ENCODE results near the gene SCAMP4. TPM values are rescaled to one million over a fixed set of nuclear protein-coding genes. Genes with fewer than 3 reads are reported as not detected.
A peak's percentile ranks its signal among the peaks of the same experiment; 100 is the strongest.

The SCAMP4 gene
- total RNA-seq, 1 experiment from 2014 or later = 69.8 TPM

GRCh38 chr19:1862424-1863327 lies 42.5 kb upstream of the SCAMP4 start:
- Histone ChIP-seq H3K27ac (no peak overlapping the region), H3K4me1 (replicated peaks; ENCODE audit: insufficient read depth) (peaks cover 10% of the 10 kb centered on the region; the same call in 1 of the 2 replicates), H3K27me3 (ENCODE audit: insufficient read depth, low read depth) (no peaks in the 10 kb centered on the region), H3K4me3 (peak overlapping the region; percentile 81), H3K4me2 (peak overlapping the region; percentile 93), H3K9me3 (ENCODE audit: insufficient read depth, low read depth) (no peaks in the 10 kb centered on the region), H4K20me1 (ENCODE audit: insufficient read depth) (peaks cover 36% of the 10 kb centered on the region), H3F3A (ENCODE audit: insufficient read depth, low read depth) (no peaks in the 10 kb centered on the region), H3K79me2 (ENCODE audit: low read depth) (peaks cover 49% of the 10 kb centered on the region), H2AFZ (peak overlapping the region; percentile 55; the same call in 1 of the 2 replicates), H3K36me3 (ENCODE audit: low read depth) (no peaks in the 10 kb centered on the region), H3K9me2 (ENCODE audit: insufficient read depth) (no peaks in the 10 kb centered on the region)
- ChIA-PET POLR2A (ENCODE audit: unreplicated experiment) (no interaction called here), CTCF (no interaction called here)
- BruUV-seq (replicated peaks) = TSS peak; percentile 46
- peak in 1 of 2 experiments; percentile 44 for DNase-seq
- intact Hi-C loops (cut with micrococcal nuclease; ENCODE audit: unreplicated experiment) = no loop called here
- TF ChIP-seq CTCF (conservative IDR thresholded peaks at IDR 0.05) (no peak), EZH2 (IDR thresholded peaks at IDR 0.05; ENCODE audit: low read depth) (no peak)

- H2AFZ ChIP-seq = peak within 1 kb of the TSS; percentile 79
- POLR2A ChIA-PET (ENCODE audit: unreplicated experiment) = no interaction called here
- peak within 1 kb of the TSS; percentile 83 for H3K27ac ChIP-seq
- peaks cover 10% of the 10 kb centered on the region; the same call in 1 of the 2 replicates for H3K4me1 ChIP-seq (replicated peaks; ENCODE audit: insufficient read depth)
- no peak for DNase-seq
- CTCF ChIA-PET = no interaction called here
- intact Hi-C loops (cut with micrococcal nuclease; ENCODE audit: unreplicated experiment) = no loop called here
- peak within 1 kb of the TSS; percentile 81 for H3K4me3 ChIP-seq
- BruUV-seq (replicated peaks) = no TSS peak
- peaks cover 30% of the 10 kb centered on the region for H4K20me1 ChIP-seq (ENCODE audit: insufficient read depth)
- H3K36me3 ChIP-seq (ENCODE audit: low read depth) = no peaks in the 10 kb centered on the region
- H3K9me3 ChIP-seq (ENCODE audit: insufficient read depth, low read depth) = no peaks in the 10 kb centered on the region
- peaks cover 43% of the 10 kb centered on the region for H3K79me2 ChIP-seq (ENCODE audit: low read depth)
- H3F3A ChIP-seq (ENCODE audit: insufficient read depth, low read depth) = no peaks in the 10 kb centered on the region
- H3K4me2 ChIP-seq = peak within 1 kb of the TSS; percentile 93
- no peaks in the 10 kb centered on the region for H3K27me3 ChIP-seq (ENCODE audit: insufficient read depth, low read depth)
- TF ChIP-seq EZH2 (IDR thresholded peaks at IDR 0.05; ENCODE audit: low read depth) = no peak
- no peak for TF ChIP-seq CTCF (conservative IDR thresholded peaks at IDR 0.05)
- no peaks in the 10 kb centered on the region for H3K9me2 ChIP-seq (ENCODE audit: insufficient read depth)
These were observed 41.9 kb upstream of the SCAMP4 start, which contains the start of gene KLF16 for GRCh38 chr19:1863328-1863637. KLF16 (minus strand) TSS chr19:1863579; CDS start chr19:1863497, 82 bp downstream.

GRCh38 chr19:1863638-1864479 lies 41.3 kb upstream of the SCAMP4 start:
- no TSS peak for BruUV-seq (replicated peaks)
- CTCF ChIA-PET = interaction anchor here (0.9 kb wide), 1 partner anchor 33 kb away, joined by 4 read pairs; no protein-coding TSS in a partner anchor
- Histone ChIP-seq H3K36me3 (ENCODE audit: low read depth) (no peaks in the 10 kb centered on the region), H3K79me2 (ENCODE audit: low read depth) (peaks cover 37% of the 10 kb centered on the region), H3K27ac (peak overlapping the region; percentile 83), H3K9me3 (ENCODE audit: insufficient read depth, low read depth) (no peaks in the 10 kb centered on the region), H3K4me3 (peak overlapping the region; percentile 78), H3K4me2 (peak overlapping the region; percentile 87), H3F3A (ENCODE audit: insufficient read depth, low read depth) (no peaks in the 10 kb centered on the region), H2AFZ (peak overlapping the region; percentile 79), H3K27me3 (ENCODE audit: insufficient read depth, low read depth) (no peaks in the 10 kb centered on the region), H3K9me2 (ENCODE audit: insufficient read depth) (no peaks in the 10 kb centered on the region), H4K20me1 (ENCODE audit: insufficient read depth) (peaks cover 24% of the 10 kb centered on the region), H3K4me1 (replicated peaks; ENCODE audit: insufficient read depth) (peaks cover 10% of the 10 kb centered on the region; the same call in 1 of the 2 replicates)
- intact Hi-C loops (cut with micrococcal nuclease; ENCODE audit: unreplicated experiment) = loop anchor here (2.0 kb wide), 1 partner anchor 41 kb away; the partner anchor contains the start of genes ADAT3 and SCAMP4
- TF ChIP-seq EZH2 (IDR thresholded peaks at IDR 0.05; ENCODE audit: low read depth) = no peak
- no peak for TF ChIP-seq CTCF (conservative IDR thresholded peaks at IDR 0.05)
- peak; percentile 70 to 90 for DNase-seq
- POLR2A ChIA-PET (ENCODE audit: unreplicated experiment) = interaction anchor here (0.6 kb wide), 1 partner anchor 11 kb away, joined by 6 read pairs; no protein-coding TSS in a partner anchor
